GM10847 (cell line): Measurements from ENCODE around the gene MBOAT2.

Experiments
- POLR2A ChIP-seq: IDR thresholded peaks from 2 replicates; pipeline ENCODE4 v1.6.1; 2011; ENCODE audit not compliant: insufficient read length; ENCODE audit errors: extremely low read depth

The MBOAT2 gene

DNA sequence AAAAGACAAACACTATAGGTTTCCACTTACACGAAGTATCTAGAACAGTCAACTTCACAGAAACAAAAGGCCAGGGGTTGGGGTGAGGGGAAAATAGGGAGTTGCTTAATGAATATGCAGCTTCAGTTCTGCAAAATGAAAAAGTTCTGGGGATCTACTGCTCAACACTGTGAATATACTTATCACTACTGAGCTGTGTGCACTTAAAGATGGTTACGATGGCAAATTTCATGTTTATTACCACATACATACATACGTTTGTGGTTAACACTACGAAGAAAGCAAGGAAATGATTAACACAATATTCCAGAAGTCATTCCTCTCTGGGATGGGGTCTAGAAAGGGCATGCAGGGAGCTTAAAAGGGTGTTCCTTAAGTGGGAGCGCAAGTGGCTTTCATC, 19.3 kb downstream of the MBOAT2 start:
- no peak for TF ChIP-seq POLR2A

DNA sequence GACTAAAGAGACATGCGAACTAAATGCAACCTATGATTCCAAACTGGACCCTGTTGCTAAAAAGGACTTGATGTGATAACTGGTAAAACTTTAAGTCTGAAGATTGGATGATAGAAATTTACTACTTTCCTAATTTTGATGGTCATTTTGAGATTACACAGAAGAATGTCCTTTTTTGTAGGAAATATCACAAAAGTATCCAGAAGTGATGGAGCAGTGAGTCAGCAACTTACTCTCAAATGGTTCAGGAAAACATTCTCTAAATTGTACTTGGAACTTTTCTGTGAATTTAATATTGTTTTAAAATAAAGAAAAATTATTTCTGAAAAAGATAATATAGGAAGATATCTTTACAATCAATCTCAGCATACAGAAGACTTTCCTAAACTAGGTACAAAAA, 19.9 kb downstream of the MBOAT2 start:
- no peak for TF ChIP-seq POLR2A

DNA sequence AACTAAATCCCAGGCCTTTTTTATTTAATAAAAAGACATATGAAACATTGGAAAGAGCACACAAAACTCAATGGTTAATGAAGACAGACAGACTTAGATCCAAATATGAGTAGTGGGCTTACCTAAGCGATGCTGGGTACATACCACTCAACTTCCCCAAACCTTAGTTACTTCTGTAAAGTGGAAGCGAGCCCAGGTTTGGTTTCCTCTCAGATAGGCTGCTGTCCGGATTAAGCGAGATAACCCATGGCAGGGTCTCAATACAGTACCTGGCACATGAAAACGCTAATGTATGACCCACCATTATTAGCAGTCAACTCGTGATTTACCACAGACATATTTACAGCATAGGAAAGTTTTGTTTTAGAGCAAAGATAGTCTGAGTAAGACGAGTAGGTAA, 21.6 kb downstream of the MBOAT2 start:
- TF ChIP-seq POLR2A = no peak

DNA sequence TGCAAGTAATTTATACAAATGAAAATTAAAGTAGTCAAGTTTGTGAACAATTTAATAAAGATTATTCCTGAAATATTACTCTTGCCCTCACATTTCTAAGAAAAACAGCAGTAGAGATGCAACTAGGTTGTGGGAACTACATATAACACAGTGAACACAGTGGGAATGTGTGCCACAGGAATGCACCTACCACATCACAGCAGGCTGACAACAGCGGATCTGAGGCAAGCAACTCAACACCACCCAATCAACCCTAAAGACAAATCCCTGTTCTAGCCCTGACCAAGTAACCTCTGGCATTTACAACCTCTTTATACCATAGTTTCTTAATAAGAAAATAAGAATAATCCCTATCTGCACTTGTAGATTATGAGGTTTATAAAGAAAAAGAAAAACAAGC, 23.4 kb downstream of the MBOAT2 start:
- no peak for TF ChIP-seq POLR2A

DNA sequence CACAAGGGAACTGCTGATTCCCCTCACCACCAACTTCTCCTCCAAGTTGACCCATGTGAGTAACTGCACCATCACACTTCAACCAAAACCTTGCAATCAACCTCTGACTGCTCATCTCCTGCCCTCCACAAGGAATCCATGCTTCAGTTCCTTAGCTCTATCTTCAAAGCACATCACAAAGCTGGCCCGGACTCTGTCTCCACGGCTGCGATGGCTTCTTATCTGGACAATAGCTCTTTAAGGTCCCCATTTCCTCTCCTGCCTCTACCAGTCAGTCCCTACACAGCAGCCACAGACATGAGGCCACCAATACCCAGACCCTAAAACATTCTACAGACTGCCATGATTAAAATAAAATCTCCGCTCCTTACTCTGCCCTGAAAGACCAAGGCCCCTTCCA, 25.7 kb downstream of the MBOAT2 start:
- TF ChIP-seq POLR2A = no peak

DNA sequence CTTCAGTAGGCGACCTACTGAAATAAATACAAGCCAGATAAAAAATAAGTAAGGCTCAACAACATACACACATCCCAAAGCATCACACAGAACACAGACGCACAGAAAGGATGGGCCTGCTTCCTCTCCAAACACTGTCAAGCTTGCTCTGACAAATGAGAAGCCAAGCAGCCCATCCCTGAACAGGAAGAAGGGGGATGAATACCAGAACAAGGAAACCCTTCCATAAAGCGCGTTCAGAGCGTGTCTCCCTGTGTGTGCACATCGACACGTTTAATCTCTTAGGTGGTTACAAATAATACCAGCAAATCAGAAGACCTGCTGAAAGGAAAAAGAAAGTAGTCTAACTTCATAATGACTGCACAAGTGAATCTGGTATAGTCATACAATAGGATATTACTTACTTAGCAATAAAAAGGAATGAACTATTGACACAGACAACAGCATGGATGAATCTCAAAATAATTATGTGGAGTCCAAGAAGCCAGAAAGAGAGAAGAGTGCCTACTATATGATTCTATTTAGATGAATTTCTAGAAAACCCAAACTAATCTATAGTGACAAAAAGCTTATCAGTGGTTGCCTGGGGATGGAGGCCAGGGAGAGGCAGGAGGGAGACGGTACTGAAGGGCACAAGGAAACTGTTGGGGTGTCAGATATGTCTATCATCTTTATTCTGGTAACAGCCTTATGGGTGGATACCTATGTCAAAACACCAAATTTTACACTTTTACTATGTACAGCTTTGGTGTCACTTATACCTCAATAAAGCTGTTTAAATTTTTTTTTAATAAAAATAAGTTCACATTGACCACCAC, 26.8 kb downstream of the MBOAT2 start:
- TF ChIP-seq POLR2A = no peak

DNA sequence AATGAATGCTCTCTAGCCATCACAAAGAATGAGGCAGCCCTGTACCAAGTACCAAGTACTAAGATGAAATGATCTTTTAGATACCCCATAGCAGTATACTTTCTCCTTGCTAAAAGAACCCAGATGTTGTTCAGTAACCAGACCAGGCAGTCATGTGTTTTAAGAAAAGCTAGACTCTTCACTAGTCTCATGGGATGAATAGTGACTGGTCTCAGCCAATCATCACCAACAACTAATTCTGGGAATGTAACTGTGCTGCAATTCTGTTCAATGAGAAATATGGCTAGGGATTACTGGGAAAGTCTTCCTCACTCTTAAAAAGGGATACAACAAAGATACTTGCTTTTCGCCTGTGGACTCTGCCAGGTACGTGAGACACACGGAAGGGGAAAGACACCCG, 29.5 kb downstream of the MBOAT2 start:
- no peak for TF ChIP-seq POLR2A

DNA sequence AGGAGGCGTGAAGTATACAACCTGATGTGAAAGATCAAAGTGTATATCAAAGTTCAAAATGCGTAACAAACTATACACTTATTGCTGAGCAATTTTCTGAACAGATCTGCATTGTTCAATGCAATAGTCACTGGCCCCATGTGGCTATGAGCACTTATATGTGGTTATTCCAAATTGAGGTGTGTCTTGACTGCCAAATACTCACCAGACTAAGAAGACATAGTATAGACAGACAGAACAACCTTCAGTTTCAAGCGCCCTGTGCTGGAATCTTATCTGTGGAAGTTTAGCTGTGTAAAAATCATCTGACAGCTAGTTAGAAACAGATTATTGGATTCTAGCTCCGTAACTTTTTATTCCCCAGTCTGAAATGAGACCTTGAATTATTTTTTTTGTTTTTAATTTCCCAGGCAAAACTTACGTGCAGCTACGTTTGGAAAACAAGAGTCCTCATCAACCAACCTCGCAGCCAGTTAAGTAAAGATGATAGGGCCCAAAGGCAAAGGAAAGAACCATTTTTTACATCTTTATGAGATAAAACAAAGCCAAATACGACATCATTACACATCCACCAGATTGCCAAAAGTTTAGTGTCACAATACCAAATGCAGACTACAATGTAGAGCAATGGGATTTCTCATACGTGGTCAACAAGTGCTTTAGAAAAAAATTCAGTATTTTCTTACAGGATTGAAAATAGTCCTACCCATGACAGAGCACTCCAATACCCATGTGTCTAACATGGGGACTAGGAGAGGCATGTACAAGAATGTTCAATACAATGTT, 37.2 kb downstream of the MBOAT2 start:
- no peak for TF ChIP-seq POLR2A

DNA sequence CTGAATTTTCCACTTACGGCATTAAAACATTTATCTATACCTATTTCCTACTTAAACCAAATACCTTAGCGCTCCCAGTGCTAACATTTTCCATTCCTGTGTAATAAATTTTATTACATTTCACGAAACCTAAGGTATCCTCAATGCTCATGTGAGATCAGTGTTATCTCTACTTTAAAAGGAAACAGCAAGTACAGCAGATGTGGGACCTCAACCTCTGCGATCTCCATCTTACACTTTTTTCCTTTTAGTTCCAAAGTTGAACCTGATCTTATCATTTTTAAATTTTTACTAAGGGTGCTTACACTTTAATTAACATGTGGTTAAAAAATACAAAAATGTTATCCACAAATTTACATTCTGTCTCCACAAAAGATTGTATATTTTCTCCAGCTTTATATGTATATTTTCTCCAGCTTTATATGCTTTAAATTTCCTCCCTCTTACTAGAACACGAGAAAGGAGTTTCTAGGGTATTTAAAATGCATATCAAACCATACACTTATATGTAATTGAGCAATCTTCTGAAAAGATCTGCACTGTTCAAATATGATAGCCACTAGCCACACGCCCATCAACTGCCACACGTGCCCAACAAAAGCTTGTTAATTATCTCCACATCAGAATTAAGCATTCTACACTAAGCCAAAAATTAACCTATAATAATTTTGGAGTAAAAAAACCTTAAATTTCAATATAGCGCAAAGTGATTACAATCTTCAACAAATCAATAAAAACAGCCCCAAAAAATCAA, 38.1 kb downstream of the MBOAT2 start:
- TF ChIP-seq POLR2A = no peak

DNA sequence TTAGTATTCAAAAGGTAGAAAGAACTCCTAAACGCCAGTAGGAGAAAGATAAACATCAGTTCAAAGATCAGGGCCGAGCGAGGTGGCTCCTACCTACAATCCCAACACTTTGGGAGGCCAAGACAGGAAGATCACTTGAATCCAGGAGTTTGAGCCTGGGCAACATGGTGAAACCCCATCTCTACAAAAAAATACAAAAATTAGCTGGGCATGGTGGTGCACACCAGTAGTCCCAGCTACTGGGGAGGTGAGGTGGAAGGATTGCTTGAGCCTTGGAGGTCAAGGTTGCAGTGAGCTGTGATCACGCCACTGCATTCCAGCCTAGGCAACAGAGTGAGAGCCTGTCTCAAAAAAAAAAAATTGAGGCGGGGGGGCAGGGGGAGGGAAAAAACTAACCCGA, 40.6 kb downstream of the MBOAT2 start:
- no peak for TF ChIP-seq POLR2A

DNA sequence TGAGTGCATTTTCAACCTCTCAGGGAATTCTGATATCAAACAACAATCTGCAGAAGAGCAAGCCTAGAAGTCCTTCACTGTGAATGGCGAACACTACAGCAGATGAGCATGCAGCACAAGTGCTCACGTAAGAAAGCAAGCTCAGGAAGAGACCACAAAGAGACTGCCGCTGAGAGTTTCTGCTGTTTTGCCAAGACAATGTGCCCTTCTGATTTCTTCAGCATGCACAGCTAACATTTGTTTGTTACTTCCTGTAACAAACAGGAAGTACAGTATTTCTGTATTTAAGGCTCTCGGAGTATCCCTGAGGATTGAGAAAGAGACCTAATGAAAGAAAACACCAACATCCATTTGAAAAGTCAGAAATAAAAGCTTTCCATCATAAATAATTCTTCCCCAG, 45.9 kb downstream of the MBOAT2 start:
- TF ChIP-seq POLR2A = no peak

DNA sequence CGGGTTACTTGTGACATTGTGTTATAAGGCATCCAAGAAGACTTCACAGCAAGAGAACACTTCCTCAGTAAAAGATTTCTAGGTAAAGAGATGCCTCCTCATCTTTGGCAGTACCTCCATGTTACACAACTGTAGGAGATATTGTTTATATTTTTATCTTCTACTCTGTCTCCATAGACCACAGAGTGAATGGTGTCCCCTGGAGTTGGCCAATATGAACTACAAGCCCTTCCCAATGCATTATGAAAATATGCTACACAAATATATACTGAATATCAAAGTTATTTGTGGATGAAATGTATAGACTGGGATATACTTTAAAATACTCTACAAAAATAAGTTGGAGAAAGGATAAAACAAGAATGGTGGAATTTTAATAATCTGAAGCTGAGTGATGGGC, 46.7 kb downstream of the MBOAT2 start:
- no peak for TF ChIP-seq POLR2A

DNA sequence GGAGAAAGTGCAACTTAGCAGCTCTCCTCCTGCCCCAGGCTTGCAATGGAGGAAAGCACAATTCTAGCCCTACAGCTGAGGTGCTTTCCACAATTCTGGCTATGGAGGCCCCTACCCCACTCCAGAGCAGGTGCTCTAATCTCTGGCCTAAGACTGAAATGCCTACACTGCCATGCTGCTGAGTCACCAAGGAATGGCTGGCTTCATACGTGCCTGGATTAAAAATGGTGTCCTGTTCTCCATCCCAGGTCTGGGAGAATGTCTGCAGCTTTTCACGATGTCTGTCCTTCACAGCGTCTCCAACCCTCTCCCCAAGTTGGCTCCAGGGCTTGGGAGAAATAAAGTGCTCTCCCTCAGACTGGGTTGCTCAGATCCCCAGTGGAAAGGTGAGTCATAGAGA, 48.5 kb downstream of the MBOAT2 start:
- TF ChIP-seq POLR2A = no peak

DNA sequence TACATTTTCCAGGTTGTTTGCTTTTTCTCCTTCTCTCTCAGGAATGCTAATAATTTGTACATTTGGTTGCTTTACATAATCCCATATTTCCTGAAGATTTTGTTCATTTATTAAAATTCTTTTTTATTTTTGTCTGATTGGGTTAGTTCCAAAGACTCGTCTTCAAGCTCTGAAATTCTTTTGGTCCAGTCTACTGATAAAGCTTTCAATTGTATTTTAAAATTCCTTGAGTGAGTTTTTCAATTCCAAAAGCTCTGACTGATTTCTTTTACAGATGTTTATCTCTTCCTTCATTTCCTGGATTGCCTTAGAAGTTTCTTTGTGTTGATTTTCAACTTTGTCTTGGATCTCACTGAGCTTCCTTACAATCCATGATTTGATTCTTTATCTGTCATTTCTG, 50.0 kb downstream of the MBOAT2 start:
- TF ChIP-seq POLR2A = no peak

DNA sequence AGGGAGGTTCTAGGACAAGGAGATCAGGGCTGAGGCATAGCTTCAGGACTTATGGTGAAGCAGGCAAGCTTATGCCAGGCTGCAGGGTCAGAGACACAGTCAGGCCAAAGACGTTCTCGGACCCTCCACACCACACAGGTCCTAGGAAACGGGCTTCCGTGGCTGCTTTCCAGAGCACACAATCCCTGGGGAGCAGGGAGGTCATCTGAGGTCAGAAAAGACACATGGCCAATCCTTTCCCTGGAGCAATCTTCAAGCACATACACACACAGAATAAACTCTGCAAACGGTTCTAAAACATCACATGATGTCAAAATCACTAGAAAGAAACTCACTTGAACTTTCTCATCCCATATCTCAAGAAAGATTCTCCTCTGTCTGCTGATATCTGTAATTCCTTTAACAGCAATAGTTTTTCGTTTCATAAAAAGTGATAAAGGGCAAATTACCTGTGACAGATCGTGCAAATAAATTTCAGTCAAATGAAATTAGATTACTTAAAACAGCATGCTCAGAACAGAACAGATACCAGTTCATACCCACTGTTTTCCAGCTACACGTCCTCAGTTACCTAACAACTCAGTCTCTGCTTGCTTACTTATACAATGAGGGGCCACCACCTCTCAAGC, 63.9 kb downstream of the MBOAT2 start:
- no peak for TF ChIP-seq POLR2A
